Endothelial cell (in vitro differentiated cells): Measurements from ENCODE around the gene UPB1. TPM values are rescaled to one million over a fixed set of nuclear protein-coding genes. Genes with fewer than 3 reads are reported as not detected.

Source experiments
- DNase-seq: peaks from one replicate; pipeline ENCODE4 v3.0.0; 2021; ENCODE audit warnings: low spot score
- H3K27ac Mint-ChIP-seq: one replicate; pipeline ENCODE4 v1.8.0; 2021; ENCODE audit warnings: mixed read lengths, inconsistent platforms; ENCODE audit not compliant: unreplicated experiment
- H3K27me3 Mint-ChIP-seq: one replicate; pipeline ENCODE4 v1.8.0; 2021; ENCODE audit warnings: mild to moderate bottlenecking, moderate library complexity, mixed read lengths, inconsistent platforms; ENCODE audit not compliant: unreplicated experiment
- H3K36me3 Mint-ChIP-seq: one replicate; pipeline ENCODE4 v1.8.0; 2021; ENCODE audit warnings: mild to moderate bottlenecking, low read depth, mixed read lengths, inconsistent platforms; ENCODE audit not compliant: unreplicated experiment
- H3K4me1 Mint-ChIP-seq: one replicate; pipeline ENCODE4 v1.8.0; 2021; ENCODE audit warnings: mild to moderate bottlenecking, mixed read lengths, inconsistent platforms; ENCODE audit not compliant: unreplicated experiment
- H3K4me3 Mint-ChIP-seq: one replicate; pipeline ENCODE4 v1.8.0; 2021; ENCODE audit warnings: mild to moderate bottlenecking, mixed read lengths, inconsistent platforms; ENCODE audit not compliant: unreplicated experiment
- H3K9me3 Mint-ChIP-seq: one replicate; pipeline ENCODE4 v1.8.0; 2021; ENCODE audit warnings: mixed read lengths, inconsistent platforms; ENCODE audit not compliant: unreplicated experiment
- CTCF ChIP-seq: fragments of 200-600 bp; sonication (generic); IDR thresholded peaks from one replicate; pipeline ENCODE4 v1.5.0; 2021; ENCODE audit warnings: antibody characterized with exemption; ENCODE audit not compliant: unreplicated experiment
- total RNA-seq: library from RNA; stranded (reverse); fragmentation: NEBNext Ultra II Directional; extraction: Animal tissue kit (Norgen Biotek cat#: 25700); gene quantifications from one replicate; pipeline ENCODE4 v1.2.1, GENCODE V29; 2021; ENCODE audit not compliant: unreplicated experiment

Gene UPB1
- total RNA-seq, 1 donor from 2014 or later, result 0.13 TPM

- no peak for TF ChIP-seq CTCF
- Mint-ChIP-seq H3K9me3 (no peaks in the 10 kb centered on the region), H3K4me3 (no peak overlapping the region), H3K36me3 (no peaks in the 10 kb centered on the region), H3K27ac (no peak overlapping the region), H3K27me3 (peaks cover 5% of the 10 kb centered on the region), H3K4me1 (peaks cover 37% of the 10 kb centered on the region)
- DNase-seq, result no peak
Observed at GRCh38 chr22:24460418-24461089, 34.6 kb upstream of the UPB1 start.

GRCh38 chr22:24463071-24463760 is 31.9 kb upstream of the UPB1 start:
- TF ChIP-seq CTCF, result no peak
- H3K27me3 Mint-ChIP-seq, result peaks cover 2% of the 10 kb centered on the region
- H3K4me3 Mint-ChIP-seq, result no peak overlapping the region
- peaks cover 39% of the 10 kb centered on the region for H3K4me1 Mint-ChIP-seq
- no peaks in the 10 kb centered on the region for H3K36me3 Mint-ChIP-seq
- DNase-seq, result no peak
- H3K9me3 Mint-ChIP-seq, result no peaks in the 10 kb centered on the region
- no peak overlapping the region for H3K27ac Mint-ChIP-seq

GRCh38 chr22:24465566-24465965 is 29.6 kb upstream of the UPB1 start:
- no peaks in the 10 kb centered on the region for H3K36me3 Mint-ChIP-seq
- H3K27ac Mint-ChIP-seq, result no peak overlapping the region
- TF ChIP-seq CTCF, result no peak
- DNase-seq, result no peak
- no peaks in the 10 kb centered on the region for H3K9me3 Mint-ChIP-seq
- no peak overlapping the region for H3K4me3 Mint-ChIP-seq
- H3K27me3 Mint-ChIP-seq, result peaks cover 2% of the 10 kb centered on the region
- peaks cover 24% of the 10 kb centered on the region for H3K4me1 Mint-ChIP-seq

GRCh38 chr22:24465975-24466374 is 29.2 kb upstream of the UPB1 start:
- Mint-ChIP-seq H3K4me3 (no peak overlapping the region), H3K4me1 (peaks cover 20% of the 10 kb centered on the region), H3K27me3 (peaks cover 2% of the 10 kb centered on the region), H3K27ac (no peak overlapping the region), H3K36me3 (no peaks in the 10 kb centered on the region), H3K9me3 (no peaks in the 10 kb centered on the region)
- TF ChIP-seq CTCF, result no peak
- DNase-seq, result no peak

- H3K4me1 Mint-ChIP-seq, result peaks cover 14% of the 10 kb centered on the region
- H3K36me3 Mint-ChIP-seq, result no peaks in the 10 kb centered on the region
- no peak for TF ChIP-seq CTCF
- H3K9me3 Mint-ChIP-seq, result no peaks in the 10 kb centered on the region
- H3K27ac Mint-ChIP-seq, result peak overlapping the region; percentile 15
- H3K27me3 Mint-ChIP-seq, result peaks cover 2% of the 10 kb centered on the region
- no peak for DNase-seq
- H3K4me3 Mint-ChIP-seq, result no peak overlapping the region
Observed at GRCh38 chr22:24466716-24467328, 28.3 kb upstream of the UPB1 start.
